HEK293 (cell line): ENCODE measurements around the gene GUCY2F.

Source experiments
- CTCF ChIP-seq: fragments of 450-650 bp; formaldehyde crosslinking; IDR thresholded peaks from 2 replicates; pipeline ENCODE4 v1.5.1; 2016; ENCODE audit warnings: missing biosample characterization, missing genetic modification characterization
- OVOL3 ChIP-seq: fragments of 450-650 bp; formaldehyde crosslinking; IDR thresholded peaks from 2 replicates; pipeline ENCODE4 v1.5.1; 2016; ENCODE audit warnings: missing biosample characterization, missing genetic modification characterization
- REST ChIP-seq: fragments of 450-650 bp; formaldehyde crosslinking; IDR thresholded peaks from 2 replicates; pipeline ENCODE4 v1.5.1; 2016; ENCODE audit warnings: missing biosample characterization, missing genetic modification characterization
- ZBTB49 ChIP-seq: fragments of 450-650 bp; formaldehyde crosslinking; IDR thresholded peaks from 2 replicates; pipeline ENCODE4 v1.5.1; 2016; ENCODE audit warnings: missing biosample characterization, missing genetic modification characterization, low read depth
- ZNF121 ChIP-seq: fragments of 450-650 bp; formaldehyde crosslinking; IDR thresholded peaks from 2 replicates; pipeline ENCODE4 v1.5.1; 2016; ENCODE audit warnings: missing biosample characterization, missing genetic modification characterization
- ZNF2 ChIP-seq: fragments of 450-650 bp; formaldehyde crosslinking; IDR thresholded peaks from 2 replicates; pipeline ENCODE4 v1.5.1; 2016; ENCODE audit warnings: missing biosample characterization, missing genetic modification characterization
- ZNF221 ChIP-seq: fragments of 450-650 bp; formaldehyde crosslinking; IDR thresholded peaks from 2 replicates; pipeline ENCODE4 v1.5.1; 2017; ENCODE audit warnings: missing biosample characterization, missing genetic modification characterization, borderline replicate concordance
- ZNF302 ChIP-seq: fragments of 450-650 bp; formaldehyde crosslinking; IDR thresholded peaks from 2 replicates; pipeline ENCODE4 v1.5.1; 2016; ENCODE audit warnings: missing biosample characterization, missing genetic modification characterization, low read depth
- ZNF350 ChIP-seq: fragments of 450-650 bp; formaldehyde crosslinking; IDR thresholded peaks from 2 replicates; pipeline ENCODE4 v1.5.0; 2017; ENCODE audit warnings: missing biosample characterization, mild to moderate bottlenecking, missing genetic modification characterization
- ZNF704 ChIP-seq: fragments of 450-650 bp; formaldehyde crosslinking; IDR thresholded peaks from 2 replicates; pipeline ENCODE4 v1.5.1; 2016; ENCODE audit warnings: missing biosample characterization, missing genetic modification characterization
- ZSCAN5A ChIP-seq: fragments of 450-650 bp; formaldehyde crosslinking; IDR thresholded peaks from 2 replicates; pipeline ENCODE4 v1.5.1; 2016; ENCODE audit warnings: missing biosample characterization, missing genetic modification characterization

DNA sequence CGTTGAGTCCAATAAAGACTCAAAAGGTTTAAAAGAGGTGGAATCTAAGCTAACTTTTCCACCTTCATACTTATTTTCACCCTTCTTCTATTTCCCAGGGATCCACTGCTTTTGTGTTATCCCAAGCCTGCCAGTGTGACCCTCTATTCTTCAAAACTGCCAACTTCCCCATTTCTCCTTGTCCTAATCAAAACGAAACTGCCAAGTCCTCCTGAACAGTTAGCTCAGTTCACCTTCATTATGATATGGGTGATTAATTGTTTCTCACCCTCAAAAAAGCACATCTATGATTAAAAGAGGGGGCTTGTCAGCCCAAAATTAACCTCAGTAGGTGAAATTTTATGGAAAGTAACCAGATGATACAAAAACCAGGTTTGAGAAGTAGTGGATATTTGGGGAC, 108.4 kb downstream of the GUCY2F start:
- TF ChIP-seq ZNF350 (tag by site-specific recombination): no peak
- TF ChIP-seq ZNF2 (tag by site-specific recombination): no peak
- no peak for TF ChIP-seq CTCF (tag by site-specific recombination)
- no peak for TF ChIP-seq ZBTB49
- no peak for TF ChIP-seq ZNF704
- no peak for TF ChIP-seq ZSCAN5A (tag by site-specific recombination)
- TF ChIP-seq ZNF302 (tag by site-specific recombination): no peak
- no peak for TF ChIP-seq OVOL3 (tag by site-specific recombination)
- no peak for TF ChIP-seq ZNF221 (tag by site-specific recombination)
- no peak for TF ChIP-seq ZNF121 (tag by site-specific recombination)
- TF ChIP-seq REST (tag by site-specific recombination): no peak
